Spinal cord (tissue), 10 donors: ENCODE data around the gene SH2D4B. TPM values are rescaled to one million over a fixed set of nuclear protein-coding genes. Genes with fewer than 3 reads are reported as not detected.
A peak's percentile ranks its signal among the peaks of the same experiment; 100 is the strongest.

ENCODE experiments used
- DNase-seq, 6 donors: peaks; one replicate each; pipeline versions ENCODE4 v3.0.0 to v3.0.0-alpha.2; 2013 to 2015; ENCODE audit warnings: low spot score in 6 of 6, low read depth in 4 of 6
- H3K27ac ChIP-seq: one replicate; pipeline ENCODE4 v1.5.1; 2013; ENCODE audit warnings: low read depth, low read length, control low read depth
- H3K27me3 ChIP-seq: one replicate; pipeline ENCODE4 v1.6.1; 2013; ENCODE audit warnings: low read length; ENCODE audit not compliant: control insufficient read depth, insufficient read depth
- H3K36me3 ChIP-seq: one replicate; pipeline ENCODE4 v1.6.1; 2013; ENCODE audit warnings: low read length; ENCODE audit not compliant: control insufficient read depth, insufficient read depth
- H3K4me1 ChIP-seq: one replicate; pipeline ENCODE4 v1.6.1; 2013; ENCODE audit warnings: low read length; ENCODE audit not compliant: control insufficient read depth, insufficient read depth
- H3K4me3 ChIP-seq: one replicate; pipeline ENCODE4 v1.5.1; 2013; ENCODE audit warnings: low read depth, low read length, control low read depth
- H3K9me3 ChIP-seq: one replicate; pipeline ENCODE4 v1.6.1; 2013; ENCODE audit warnings: low read length; ENCODE audit not compliant: control insufficient read depth, insufficient read depth
- WGBS: methylation state at CpG from one replicate; pipeline ENCODE4 v1.1.5; 2013; ENCODE audit warnings: missing lambda C conversion rate; ENCODE audit not compliant: insufficient coverage; 5-methylcytosine and 5-hydroxymethylcytosine counted together
- polyA plus RNA-seq, 2 donors: library from polyadenylated mRNA; unstranded; fragments of 120-200 nt; gene quantifications; one replicate each; pipeline ENCODE4 v1.2.1, GENCODE V29; 2013; ENCODE audit not compliant: insufficient read length in 2 of 2
- total RNA-seq, 2 donors: library from RNA; depleted of rRNA in 1 of 2; stranded (reverse); fragments of 120-200 nt in 1 of 2; fragments of >200 nt in 1 of 2; gene quantifications; one replicate each; pipeline versions ENCODE4 v1.2.3 to v1.2.4, GENCODE V29; 2013 to 2014
- donor health status: healthy.

SH2D4B gene
- total and polyA plus RNA-seq, 4 donors = 0.11 to 0.35 (median 0.17) TPM

DNA sequence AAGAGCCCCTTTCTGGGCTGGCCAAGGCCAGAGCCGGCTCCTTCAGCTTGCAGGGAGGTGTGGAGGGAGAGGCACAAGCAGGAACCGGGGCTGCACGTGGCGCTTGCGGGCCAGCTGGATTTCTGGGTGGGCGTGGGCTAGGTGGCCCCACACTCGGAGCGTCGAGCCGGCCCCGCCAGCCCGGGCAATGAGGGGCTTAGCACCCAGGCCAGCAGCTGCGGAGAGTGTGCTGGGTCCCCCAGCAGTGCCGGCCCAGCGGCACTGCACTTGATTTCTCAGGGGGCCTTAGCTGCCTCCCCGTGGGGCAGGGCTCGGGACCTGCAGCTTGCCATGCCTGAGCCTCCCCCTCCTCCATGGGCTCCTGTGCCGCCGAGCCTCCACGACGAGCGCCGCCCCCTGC is 48.1 kb downstream of the SH2D4B start:
- H3K36me3 ChIP-seq = no peaks in the 10 kb centered on the region
- H3K4me1 ChIP-seq = peaks cover 9% of the 10 kb centered on the region
- H3K9me3 ChIP-seq = no peaks in the 10 kb centered on the region
- 94% methylated on average over 17 of the region's 23 CpGs for WGBS
- no peaks in the 10 kb centered on the region for H3K27me3 ChIP-seq
- DNase-seq = no peak
- H3K4me3 ChIP-seq = no peak overlapping the region
- H3K27ac ChIP-seq = no peak overlapping the region

DNA sequence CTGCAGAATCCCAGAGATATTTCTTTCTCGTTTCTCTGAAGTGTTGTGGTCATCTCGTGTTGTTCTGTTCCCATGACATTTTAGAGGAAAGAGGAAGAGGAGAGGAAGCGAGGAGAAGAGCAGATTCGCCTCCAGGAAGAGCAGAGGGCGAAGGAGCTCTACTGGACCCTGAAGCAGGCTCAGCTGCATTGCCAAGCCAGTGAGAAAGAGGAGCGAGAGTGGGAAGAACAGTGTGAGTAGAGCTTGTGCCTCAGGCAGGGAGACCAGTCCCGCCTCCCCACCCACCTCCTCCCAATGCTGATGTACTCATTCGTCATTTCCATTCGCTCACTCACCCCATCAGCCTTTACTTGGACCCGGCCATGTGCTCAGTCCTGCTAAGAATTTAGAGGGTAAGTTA is 50.8 kb downstream of the SH2D4B start:
- DNase-seq = no peak
- Histone ChIP-seq H3K4me3 (no peak overlapping the region), H3K27ac (no peak overlapping the region), H3K27me3 (no peaks in the 10 kb centered on the region), H3K9me3 (no peaks in the 10 kb centered on the region), H3K4me1 (no peaks in the 10 kb centered on the region), H3K36me3 (no peaks in the 10 kb centered on the region)
- WGBS = 88% methylated on average over 4 of the region's 10 CpGs

GRCh38 chr10:80589726-80590373 is 52.1 kb downstream of the SH2D4B start:
- DNase-seq = no peak
- WGBS = 77% methylated on average over 5 of the region's 5 CpGs
- H3K9me3 ChIP-seq = no peaks in the 10 kb centered on the region
- no peak overlapping the region for H3K27ac ChIP-seq
- H3K4me1 ChIP-seq = no peaks in the 10 kb centered on the region
- H3K4me3 ChIP-seq = no peak overlapping the region
- H3K36me3 ChIP-seq = no peaks in the 10 kb centered on the region
- no peaks in the 10 kb centered on the region for H3K27me3 ChIP-seq

DNA sequence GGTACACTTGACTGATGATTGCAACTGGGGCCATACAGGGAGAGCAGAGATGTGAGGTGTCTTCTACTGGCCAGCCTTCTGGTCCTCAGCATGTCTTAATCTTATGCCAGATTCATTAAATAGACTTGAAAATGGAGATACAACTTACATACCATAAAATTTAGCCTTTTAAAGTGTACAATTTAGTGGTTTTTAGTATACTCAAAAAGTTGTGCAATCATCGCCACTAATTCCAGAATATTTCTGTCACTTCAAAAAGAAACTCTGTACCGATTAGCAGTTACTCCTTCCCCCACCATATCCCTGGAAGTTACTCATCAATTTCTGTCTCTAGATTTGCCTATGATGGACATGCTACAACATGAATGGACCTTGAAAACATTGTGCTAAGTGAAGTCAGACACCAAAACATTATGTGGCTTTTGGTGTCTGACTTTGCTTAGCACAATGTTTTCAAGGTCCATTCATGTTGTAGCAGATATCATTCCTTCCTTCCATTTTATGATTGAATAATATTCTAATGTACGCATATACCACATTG is 53.0 kb downstream of the SH2D4B start:
- WGBS = 90% methylated on average over 2 of the region's 3 CpGs
- no peaks in the 10 kb centered on the region for H3K9me3 ChIP-seq
- no peak for DNase-seq

GRCh38 chr10:80596391-80597257 is 58.9 kb downstream of the SH2D4B start:
- no peaks in the 10 kb centered on the region for H3K27me3 ChIP-seq
- H3K27ac ChIP-seq = no peak overlapping the region
- DNase-seq = no peak
- no peaks in the 10 kb centered on the region for H3K9me3 ChIP-seq
- WGBS = 46% methylated on average over 5 of the region's 15 CpGs
- no peaks in the 10 kb centered on the region for H3K4me1 ChIP-seq
- H3K4me3 ChIP-seq = no peak overlapping the region
- H3K36me3 ChIP-seq = no peaks in the 10 kb centered on the region

More for the DNA sequence above, 53.0 kb downstream of the SH2D4B start:
- Histone ChIP-seq H3K36me3 (no peaks in the 10 kb centered on the region), H3K4me1 (no peaks in the 10 kb centered on the region), H3K27ac (no peak overlapping the region), H3K27me3 (no peaks in the 10 kb centered on the region), H3K4me3 (no peak overlapping the region)

DNA sequence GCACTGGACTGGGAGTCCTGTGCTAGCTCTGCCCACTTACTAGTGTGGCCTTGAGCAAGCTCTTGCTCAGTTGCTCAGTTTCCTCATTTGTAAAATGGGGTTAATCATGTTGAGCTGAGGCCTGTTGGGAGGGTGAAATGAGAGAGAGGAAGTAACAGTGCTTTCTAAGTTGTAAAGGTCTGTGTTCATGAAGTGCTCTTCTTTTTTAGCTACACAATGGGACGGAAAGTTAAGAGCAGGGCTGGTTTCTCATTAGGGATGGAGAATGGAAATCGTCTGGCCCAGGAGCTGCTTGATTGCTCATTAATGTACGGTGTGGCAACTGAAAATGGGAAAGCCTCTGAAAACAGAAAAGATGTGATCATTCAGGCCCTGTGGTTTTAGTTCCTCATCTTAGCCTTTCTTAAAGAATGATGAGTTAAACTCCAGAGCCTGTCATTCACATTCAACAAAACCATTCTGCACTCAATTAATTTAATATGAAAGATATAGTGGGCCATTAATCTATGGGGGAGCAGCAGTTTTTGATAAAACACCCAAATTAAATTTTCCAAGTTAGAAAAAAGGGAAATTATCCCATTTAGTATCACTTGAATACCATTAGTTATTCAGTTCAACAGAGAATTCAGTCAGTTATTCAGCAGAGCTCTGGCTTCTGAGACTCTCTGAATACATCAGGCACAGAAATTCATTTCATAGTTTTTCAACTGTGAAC is 60.5 kb downstream of the SH2D4B start:
- no peaks in the 10 kb centered on the region for H3K9me3 ChIP-seq
- no peaks in the 10 kb centered on the region for H3K27me3 ChIP-seq
- no peaks in the 10 kb centered on the region for H3K4me1 ChIP-seq
- H3K27ac ChIP-seq = no peak overlapping the region
- 51% methylated on average over 2 of the region's 3 CpGs for WGBS
- H3K4me3 ChIP-seq = no peak overlapping the region
- H3K36me3 ChIP-seq = no peaks in the 10 kb centered on the region
- no peak for DNase-seq

DNA sequence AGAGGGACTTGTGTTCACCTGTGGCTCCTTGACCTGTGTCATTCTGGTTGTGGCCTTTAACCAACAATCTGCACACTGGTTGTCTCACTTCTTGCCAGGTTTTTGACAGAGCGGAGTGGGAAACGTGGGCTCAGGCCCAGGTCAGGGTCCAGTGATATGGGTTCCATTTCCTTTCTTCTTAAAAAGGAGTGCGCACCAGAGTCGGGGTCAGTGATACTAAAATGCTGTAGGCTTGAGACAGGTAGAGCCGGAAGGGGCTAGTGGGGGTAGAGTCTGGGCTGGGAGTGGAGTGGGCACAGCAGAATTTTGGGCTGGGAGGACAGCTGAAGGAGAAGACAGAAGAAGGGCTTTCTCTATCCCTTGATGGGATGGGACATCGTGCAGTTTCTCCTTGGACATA is 61.2 kb downstream of the SH2D4B start:
- DNase-seq = no peak
- H3K9me3 ChIP-seq = no peaks in the 10 kb centered on the region
- H3K36me3 ChIP-seq = no peaks in the 10 kb centered on the region
- no peaks in the 10 kb centered on the region for H3K27me3 ChIP-seq
- H3K4me3 ChIP-seq = no peak overlapping the region
- H3K27ac ChIP-seq = no peak overlapping the region
- H3K4me1 ChIP-seq = no peaks in the 10 kb centered on the region
- 85% methylated on average over 4 of the region's 6 CpGs for WGBS

DNA sequence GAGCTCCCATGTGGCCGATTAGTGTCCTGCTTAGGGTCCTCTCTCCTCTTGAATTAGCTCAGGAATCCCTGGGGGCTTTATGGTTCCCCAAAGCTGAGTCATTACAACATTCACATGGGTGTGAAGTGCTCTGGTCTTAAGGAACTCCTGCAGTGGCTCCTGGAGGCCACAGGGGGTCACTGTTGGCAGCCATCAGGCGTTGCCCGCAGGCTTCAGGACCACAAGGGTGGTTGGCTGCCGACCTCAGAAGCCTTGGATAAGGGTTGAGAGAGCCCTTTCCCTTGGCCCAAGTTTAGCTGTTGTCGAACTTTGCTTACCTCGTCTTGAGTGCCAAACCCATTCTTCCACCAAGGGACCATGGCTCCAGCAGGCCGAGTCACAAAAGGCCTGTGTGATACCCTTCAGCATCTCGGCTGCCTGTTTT is 61.7 kb downstream of the SH2D4B start:
- DNase-seq = peak in 2 of 6 donors; percentile 41 to 44
- H3K36me3 ChIP-seq = no peaks in the 10 kb centered on the region
- WGBS = 31% methylated on average over 8 of the region's 8 CpGs

GRCh38 chr10:80600256-80600655 is 62.6 kb downstream of the SH2D4B start:
- Histone ChIP-seq H3K27ac (no peak overlapping the region), H3K4me3 (no peak overlapping the region), H3K27me3 (no peaks in the 10 kb centered on the region), H3K36me3 (no peaks in the 10 kb centered on the region), H3K9me3 (no peaks in the 10 kb centered on the region), H3K4me1 (no peaks in the 10 kb centered on the region)
- 73% methylated on average over 3 of the region's 3 CpGs for WGBS
- DNase-seq = peak in 1 of 6 donors; percentile 34

More for the DNA sequence above, 61.7 kb downstream of the SH2D4B start:
- no peaks in the 10 kb centered on the region for H3K9me3 ChIP-seq
- no peaks in the 10 kb centered on the region for H3K4me1 ChIP-seq
- H3K27me3 ChIP-seq = no peaks in the 10 kb centered on the region
- no peak overlapping the region for H3K27ac ChIP-seq
- H3K4me3 ChIP-seq = no peak overlapping the region
